OCI-LY3 (cell line): ENCODE data around the gene ZFAND4.

Experiments
- CTCF ChIP-seq: fragments of 200-600, 300-600 bp; sonication (generic); IDR thresholded peaks from 2 replicates; pipeline ENCODE4 v1.5.1; 2014; ENCODE audit warnings: antibody characterized with exemption, low read length, low read depth
- EZH2phosphoT487 ChIP-seq: fragments of 200-600 bp; shearing (Covaris generic); IDR thresholded peaks from 2 replicates; pipeline ENCODE4 v1.6.1; 2018; ENCODE audit warnings: antibody characterized with exemption, mixed run types, low read depth

GRCh38 chr10:45652511-45652910 lies 20.1 kb downstream of the ZFAND4 start:
- TF ChIP-seq CTCF: no peak
- no peak for TF ChIP-seq EZH2phosphoT487
